GM12878 (cell line): ENCODE results near the gene GDF15.

ENCODE experiments used
- CBX5 ChIP-seq: sonication (generic); IDR thresholded peaks from 2 replicates; pipeline ENCODE4 v1.6.1; 2016; ENCODE audit warnings: low read depth, moderate library complexity, mild to moderate bottlenecking, inconsistent platforms
- CTCF ChIP-seq, 3 experiments: IDR thresholded peaks in 2 of 3; conservative IDR thresholded peaks in 1 of 3; 2 replicates each; pipeline ENCODE4 v1.5.1; 2011; ENCODE audit warnings: low read depth in 3 of 3, low read length in 3 of 3, mild to moderate bottlenecking in 3 of 3, control low read depth in 2 of 3, moderate library complexity in 2 of 3, inconsistent platforms in 1 of 3, mixed read lengths in 1 of 3; ENCODE audit not compliant: control insufficient read depth in 2 of 3, insufficient read depth in 1 of 3; ENCODE audit errors: extremely low read depth in 1 of 3
- ETV6 ChIP-seq, 2 experiments: fragments of 450-650 bp in 1 of 2; IDR thresholded peaks in 1 of 2; conservative IDR thresholded peaks in 1 of 2; 2 replicates each; pipeline ENCODE4 v1.6.1; 2014; ENCODE audit warnings: antibody characterized with exemption in 1 of 2, borderline replicate concordance in 1 of 2, low read depth in 1 of 2, mild to moderate bottlenecking in 1 of 2, moderate library complexity in 1 of 2
- NBN ChIP-seq: fragments of 450-650 bp; IDR thresholded peaks from 2 replicates; pipeline ENCODE4 v1.6.1; 2016
- POLR2AphosphoS2 ChIP-seq: IDR thresholded peaks from 2 replicates; pipeline ENCODE4 v1.6.1; 2011; ENCODE audit warnings: low read depth, mild to moderate bottlenecking, low read length, improper control_type of control experiment, moderate library complexity
- RAD21 ChIP-seq: IDR thresholded peaks from 2 replicates; pipeline ENCODE4 v1.6.1; 2011; ENCODE audit warnings: mild to moderate bottlenecking, low read depth, low read length, moderate library complexity; ENCODE audit not compliant: insufficient read depth
- WRNIP1 ChIP-seq: IDR thresholded peaks from 2 replicates; pipeline ENCODE4 v1.6.1; 2011; ENCODE audit warnings: low read depth, low read length, improper control_type of control experiment, borderline replicate concordance
- TF ChIP-seq, protein P1 (sequence below): fragments of 450-650 bp; IDR thresholded peaks from 2 replicates; pipeline ENCODE4 v1.6.1; 2017; ENCODE audit warnings: antibody characterized with exemption, mild to moderate bottlenecking, moderate library complexity
- TF ChIP-seq, protein P2 (sequence below): fragments of 150-350 bp; IDR thresholded peaks from 2 replicates; pipeline ENCODE4 v1.6.1; 2014; ENCODE audit warnings: mild to moderate bottlenecking, low read depth, low read length

- TF ChIP-seq CTCF (IDR thresholded peaks at IDR 0.05 in 2 of 3, conservative IDR thresholded peaks at IDR 0.05 in 1 of 3; ENCODE audit: control insufficient read depth in 2 of 3, extremely low read depth in 1 of 3, insufficient read depth in 1 of 3, low read depth in 3 of 3, low read length in 3 of 3) (no peak), NBN (no peak), ETV6 (conservative IDR thresholded peaks at IDR 0.05 in 1 of 2, IDR thresholded peaks at IDR 0.05 in 1 of 2; ENCODE audit: borderline replicate concordance in 1 of 2, low read depth in 1 of 2) (no peak), CBX5 (no peak), POLR2AphosphoS2 (no peak), WRNIP1 (no peak), RAD21 (no peak)
- TF ChIP-seq, protein P1, sequence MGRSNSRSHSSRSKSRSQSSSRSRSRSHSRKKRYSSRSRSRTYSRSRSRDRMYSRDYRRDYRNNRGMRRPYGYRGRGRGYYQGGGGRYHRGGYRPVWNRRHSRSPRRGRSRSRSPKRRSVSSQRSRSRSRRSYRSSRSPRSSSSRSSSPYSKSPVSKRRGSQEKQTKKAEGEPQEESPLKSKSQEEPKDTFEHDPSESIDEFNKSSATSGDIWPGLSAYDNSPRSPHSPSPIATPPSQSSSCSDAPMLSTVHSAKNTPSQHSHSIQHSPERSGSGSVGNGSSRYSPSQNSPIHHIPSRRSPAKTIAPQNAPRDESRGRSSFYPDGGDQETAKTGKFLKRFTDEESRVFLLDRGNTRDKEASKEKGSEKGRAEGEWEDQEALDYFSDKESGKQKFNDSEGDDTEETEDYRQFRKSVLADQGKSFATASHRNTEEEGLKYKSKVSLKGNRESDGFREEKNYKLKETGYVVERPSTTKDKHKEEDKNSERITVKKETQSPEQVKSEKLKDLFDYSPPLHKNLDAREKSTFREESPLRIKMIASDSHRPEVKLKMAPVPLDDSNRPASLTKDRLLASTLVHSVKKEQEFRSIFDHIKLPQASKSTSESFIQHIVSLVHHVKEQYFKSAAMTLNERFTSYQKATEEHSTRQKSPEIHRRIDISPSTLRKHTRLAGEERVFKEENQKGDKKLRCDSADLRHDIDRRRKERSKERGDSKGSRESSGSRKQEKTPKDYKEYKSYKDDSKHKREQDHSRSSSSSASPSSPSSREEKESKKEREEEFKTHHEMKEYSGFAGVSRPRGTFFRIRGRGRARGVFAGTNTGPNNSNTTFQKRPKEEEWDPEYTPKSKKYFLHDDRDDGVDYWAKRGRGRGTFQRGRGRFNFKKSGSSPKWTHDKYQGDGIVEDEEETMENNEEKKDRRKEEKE = no peak
- TF ChIP-seq, protein P2, sequence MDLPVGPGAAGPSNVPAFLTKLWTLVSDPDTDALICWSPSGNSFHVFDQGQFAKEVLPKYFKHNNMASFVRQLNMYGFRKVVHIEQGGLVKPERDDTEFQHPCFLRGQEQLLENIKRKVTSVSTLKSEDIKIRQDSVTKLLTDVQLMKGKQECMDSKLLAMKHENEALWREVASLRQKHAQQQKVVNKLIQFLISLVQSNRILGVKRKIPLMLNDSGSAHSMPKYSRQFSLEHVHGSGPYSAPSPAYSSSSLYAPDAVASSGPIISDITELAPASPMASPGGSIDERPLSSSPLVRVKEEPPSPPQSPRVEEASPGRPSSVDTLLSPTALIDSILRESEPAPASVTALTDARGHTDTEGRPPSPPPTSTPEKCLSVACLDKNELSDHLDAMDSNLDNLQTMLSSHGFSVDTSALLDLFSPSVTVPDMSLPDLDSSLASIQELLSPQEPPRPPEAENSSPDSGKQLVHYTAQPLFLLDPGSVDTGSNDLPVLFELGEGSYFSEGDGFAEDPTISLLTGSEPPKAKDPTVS = no peak
Measured at GRCh38 chr19:18361646-18362045, 24.3 kb upstream of the GDF15 start.
